ENCODE data around the gene STOM. TPM values are rescaled to one million over a fixed set of nuclear protein-coding genes. Genes with fewer than 3 reads are reported as not detected.
"Not testable (repeated sequence)": the region's sequence is repeated elsewhere in the genome, so short reads cannot be mapped to it uniquely, and the experiment has no call there.

STOM gene
- total and polyA plus RNA-seq, 12 donors, result 104 to 389 (median 181) TPM

GRCh38 chr9:121294866-121295661 lies 75.0 kb downstream of the STOM start:
- Histone ChIP-seq H3K27ac (peak overlapping the region; percentile 82 to 100 (median 94)), H3K4me3 (peak overlapping the region in 5 of 10 donors; percentile 3 to 19 (median 17)), H3K9me3 (no peaks in the 10 kb centered on the region), H3K27me3 (no peaks in the 10 kb centered on the region), H3K36me3 (peaks cover 0 to 5% (median 0%) of the 10 kb centered on the region in 9 donors), H3K4me1 (peaks cover 37 to 95% (median 87%) of the 10 kb centered on the region in 9 donors)
- intact Hi-C loops (cut with DNase I), result no loop called here
- DNase-seq (peak; percentile 57 to 74), ATAC-seq (peak; percentile 31 to 70 (median 46))
- 76 to 80% methylated on average over 13 of the region's 13 CpGs for WGBS, 2 donors
- no peak for TF ChIP-seq CTCF (IDR thresholded peaks at IDR 0.05)

DNA sequence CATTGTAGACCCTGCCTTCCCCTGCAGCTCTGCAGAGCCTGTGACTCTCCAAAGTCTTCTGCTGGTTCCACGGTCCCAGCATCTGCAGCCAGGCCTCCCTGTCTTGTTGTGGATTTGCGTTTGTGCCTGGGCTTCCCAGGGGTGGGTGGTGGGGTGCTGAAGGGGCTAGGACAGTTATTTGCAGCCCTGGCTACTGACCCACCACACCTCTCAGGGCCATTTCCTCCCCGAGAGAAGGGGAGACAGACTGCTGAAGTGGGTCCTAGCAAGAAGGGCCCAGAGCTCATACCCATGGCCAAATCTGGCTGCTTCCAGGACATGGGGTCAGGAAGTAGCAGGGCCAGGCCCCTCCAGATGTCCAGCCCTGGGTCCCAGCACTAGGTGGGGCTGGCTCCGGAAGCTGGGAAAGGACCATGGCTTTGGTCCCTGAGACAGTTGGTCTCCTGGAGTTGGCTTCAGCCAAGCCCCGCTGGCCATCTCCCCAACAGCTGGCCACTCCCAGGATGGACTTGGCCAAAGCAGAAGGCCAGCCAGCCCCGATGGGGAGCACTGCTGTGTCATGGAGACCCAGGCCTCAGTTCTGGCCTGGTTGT lies 75.8 kb downstream of the STOM start:
- peak in 1 of 2 donors; percentile 78 for DNase-seq
- intact Hi-C loops (cut with DNase I), result no loop called here
- peaks cover 0 to 5% (median 0%) of the 10 kb centered on the region in 9 donors for H3K36me3 ChIP-seq
- no peaks in the 10 kb centered on the region for H3K27me3 ChIP-seq
- peaks cover 44 to 100% (median 92%) of the 10 kb centered on the region in 9 donors for H3K4me1 ChIP-seq
- peak; percentile 5 to 41 (median 27) for ATAC-seq
- WGBS, 2 donors, result 45 to 66% methylated on average over 6 of the region's 6 CpGs
- peak overlapping the region; percentile 82 to 100 (median 94) for H3K27ac ChIP-seq
- no peak for TF ChIP-seq CTCF (IDR thresholded peaks at IDR 0.05)
- no peaks in the 10 kb centered on the region for H3K9me3 ChIP-seq
- peak overlapping the region in 6 of 10 donors; percentile 4 to 19 (median 16) for H3K4me3 ChIP-seq

- TF ChIP-seq CTCF (IDR thresholded peaks at IDR 0.05), result no peak
- intact Hi-C loops (cut with DNase I), result no loop called here
- no peak for DNase-seq
- Histone ChIP-seq H3K9me3 (no peaks in the 10 kb centered on the region), H3K36me3 (peaks cover 0 to 5% (median 0%) of the 10 kb centered on the region in 9 donors), H3K27ac (peak overlapping the region in 9 of 10 donors; percentile 14 to 100 (median 94)), H3K27me3 (no peaks in the 10 kb centered on the region), H3K4me3 (no peak overlapping the region), H3K4me1 (peaks cover 51 to 100% (median 92%) of the 10 kb centered on the region in 9 donors)
- ATAC-seq, result no peak
- WGBS, 2 donors, result 80 to 86% methylated on average over 6 of the region's 6 CpGs
Observed at GRCh38 chr9:121292801-121293241, 77.2 kb downstream of the STOM start.

DNA sequence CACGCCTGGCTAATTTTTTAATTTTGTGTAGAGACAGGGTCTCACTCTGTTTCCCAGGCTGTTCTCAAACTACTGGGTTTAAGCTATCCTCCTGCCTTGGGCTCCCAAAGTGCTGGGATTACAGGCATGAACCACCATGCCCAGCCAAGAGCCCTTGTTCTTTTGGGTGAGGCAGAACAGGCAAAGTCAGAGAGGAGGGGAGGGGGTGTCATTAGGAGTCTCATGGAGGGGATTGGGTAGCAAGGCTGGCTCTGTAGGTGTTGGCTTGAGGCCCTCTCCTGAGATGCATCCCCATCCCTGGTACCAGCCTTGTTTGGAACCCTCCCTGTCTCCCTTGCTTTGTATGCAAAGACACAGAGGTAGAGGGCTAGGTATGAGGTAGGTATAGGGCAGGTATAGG lies 78.0 kb downstream of the STOM start:
- 96% methylated on average over 1 of the region's 1 CpG for WGBS, 2 donors
- no peak for TF ChIP-seq CTCF (IDR thresholded peaks at IDR 0.05)
- Histone ChIP-seq H3K27me3 (no peaks in the 10 kb centered on the region), H3K4me3 (no peak overlapping the region), H3K36me3 (peaks cover 0 to 5% (median 0%) of the 10 kb centered on the region in 9 donors), H3K9me3 (no peaks in the 10 kb centered on the region), H3K4me1 (peaks cover 53 to 100% (median 91%) of the 10 kb centered on the region in 9 donors), H3K27ac (peak overlapping the region in 8 of 10 donors; percentile 26 to 100 (median 94))
- intact Hi-C loops (cut with DNase I), result no loop called here
- DNase-seq (no peak), ATAC-seq (no peak)

DNA sequence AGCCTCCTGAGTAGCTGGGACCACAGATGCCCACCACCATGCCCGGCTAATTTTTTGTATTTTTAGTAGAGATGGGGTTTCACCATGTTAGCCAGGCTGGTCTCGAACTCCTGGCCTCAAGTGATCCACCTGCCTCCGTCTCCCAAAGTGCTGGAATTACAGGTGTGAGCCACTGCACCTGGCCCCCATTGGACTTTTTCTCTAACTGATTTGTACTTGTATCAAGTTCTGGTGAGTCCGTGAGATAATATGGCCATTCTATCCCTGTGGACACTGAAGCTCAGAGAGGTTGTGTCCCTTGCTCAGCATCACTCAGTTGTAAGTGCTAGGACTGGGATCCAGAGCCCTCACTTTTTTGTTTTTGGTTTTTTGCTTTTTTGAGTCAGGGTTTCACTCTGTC lies 78.5 kb downstream of the STOM start:
- H3K4me3 ChIP-seq; DNase-seq; intact Hi-C loops (cut with DNase I); H3K27me3 ChIP-seq; H3K9me3 ChIP-seq; H3K36me3 ChIP-seq; ATAC-seq: not testable (repeated sequence)
- peak overlapping the region in 6 of 10 donors; percentile 26 to 100 (median 94) for H3K27ac ChIP-seq
- 81 to 96% methylated on average over 4 of the region's 4 CpGs for WGBS, 2 donors
- peaks cover 53 to 100% (median 91%) of the 10 kb centered on the region in 9 donors for H3K4me1 ChIP-seq
